GM19397 (cell line): ENCODE results near the gene JAZF1.
"Not testable (repeated sequence)": the region's sequence is repeated elsewhere in the genome, so short reads cannot be mapped to it uniquely, and the experiment has no call there.

Experiments
- ATAC-seq: cut with Tn5 transposase; IDR thresholded peaks from one replicate; pipeline ENCODE4 v1.9.1; 2021; ENCODE audit warnings: mild to moderate bottlenecking, moderate library complexity; ENCODE audit not compliant: unreplicated experiment

Gene JAZF1

DNA sequence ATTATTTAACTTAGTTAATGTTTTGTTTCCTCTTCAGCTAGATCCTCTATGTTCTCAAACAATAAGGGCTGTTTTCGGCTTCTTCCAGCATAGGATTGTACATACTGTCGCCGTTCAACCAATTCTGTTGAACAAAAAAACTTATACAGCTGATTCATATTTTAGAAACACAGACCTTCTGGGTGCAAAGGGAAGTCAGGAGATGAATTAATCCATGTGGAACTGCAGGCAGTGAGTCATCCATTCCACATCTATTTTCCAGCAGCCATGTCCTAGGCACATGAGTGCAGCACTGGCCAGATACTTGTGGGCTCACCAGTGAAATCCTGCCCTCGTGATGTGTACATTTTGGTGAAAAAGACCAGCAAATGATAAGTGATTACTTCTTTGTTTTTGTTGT is 163.2 kb downstream of the JAZF1 start:
- ATAC-seq = no peak

DNA sequence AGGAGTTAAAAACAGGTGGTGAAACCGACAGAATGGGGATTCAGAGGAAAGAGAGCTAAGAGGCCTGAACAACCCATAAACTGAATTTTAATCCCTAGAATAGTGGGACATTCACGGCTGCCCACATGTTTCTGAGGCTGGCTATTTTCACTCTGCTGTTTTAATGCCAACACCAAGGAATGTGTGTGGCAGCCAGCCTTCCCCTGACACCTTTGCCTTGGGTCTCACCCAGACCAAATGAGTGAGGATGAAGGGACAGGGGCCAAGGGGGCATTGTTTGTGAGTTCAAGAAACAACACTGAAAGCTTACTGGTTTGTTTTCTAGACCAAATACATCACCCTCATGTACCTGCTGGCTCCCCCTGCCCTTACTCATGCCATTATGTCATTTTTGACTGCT is 164.3 kb downstream of the JAZF1 start:
- no peak for ATAC-seq

DNA sequence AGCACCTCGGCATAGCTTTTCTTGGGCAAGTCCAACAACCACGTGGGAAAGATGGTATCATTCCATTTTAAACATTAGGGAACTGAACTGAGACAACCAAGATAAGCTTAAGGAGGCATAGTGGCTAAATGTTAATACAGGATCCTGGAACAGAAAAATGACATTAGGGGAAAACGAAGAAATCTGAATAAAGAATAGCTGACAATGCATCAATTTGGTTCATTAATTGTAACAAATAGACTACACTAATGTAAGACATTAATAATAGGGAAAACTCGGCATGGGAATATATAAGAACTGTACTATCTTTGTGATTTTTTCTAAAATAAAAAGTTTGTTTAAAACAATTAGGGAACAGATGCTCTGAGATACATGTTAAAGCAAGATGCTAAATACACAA is 165.4 kb downstream of the JAZF1 start:
- ATAC-seq = no peak

DNA sequence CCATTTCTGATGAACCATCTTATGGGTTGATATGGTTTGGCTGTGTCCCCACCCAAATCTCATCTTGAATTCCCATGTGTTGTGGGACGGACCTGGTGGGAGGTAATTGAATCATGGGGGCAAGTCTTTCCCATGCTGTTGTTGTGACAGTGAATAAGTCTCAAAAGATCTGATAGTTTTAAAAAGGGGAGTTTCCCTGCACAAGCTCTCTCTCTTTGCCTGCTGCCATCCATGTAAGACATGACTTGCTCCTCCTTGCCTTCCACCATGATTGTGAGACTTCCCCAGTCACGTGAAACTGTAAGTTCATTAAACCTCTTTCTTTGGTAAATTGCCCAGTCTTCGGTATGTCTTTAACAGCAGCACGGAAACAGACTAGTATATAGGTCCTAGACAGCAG is 166.3 kb downstream of the JAZF1 start:
- not testable (repeated sequence) for ATAC-seq

DNA sequence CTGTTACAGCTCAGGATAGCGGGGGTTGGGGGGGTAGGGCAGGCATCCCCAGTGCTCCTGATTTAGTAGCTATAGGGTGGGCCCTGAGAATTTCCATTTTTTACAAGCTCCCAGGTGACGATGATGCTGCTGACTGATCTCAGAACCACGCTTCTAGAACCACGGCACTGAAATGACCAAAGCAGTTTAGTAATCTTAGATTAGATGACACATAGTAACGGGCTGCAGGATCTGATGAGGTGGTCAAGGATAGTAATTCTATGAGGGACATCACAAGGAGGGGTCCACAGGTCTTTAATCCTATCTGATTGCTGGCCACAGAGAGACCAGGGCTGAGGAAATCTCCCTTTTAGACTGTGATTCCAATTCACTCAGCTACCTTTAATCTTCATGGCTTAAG is 167.2 kb downstream of the JAZF1 start:
- no peak for ATAC-seq

DNA sequence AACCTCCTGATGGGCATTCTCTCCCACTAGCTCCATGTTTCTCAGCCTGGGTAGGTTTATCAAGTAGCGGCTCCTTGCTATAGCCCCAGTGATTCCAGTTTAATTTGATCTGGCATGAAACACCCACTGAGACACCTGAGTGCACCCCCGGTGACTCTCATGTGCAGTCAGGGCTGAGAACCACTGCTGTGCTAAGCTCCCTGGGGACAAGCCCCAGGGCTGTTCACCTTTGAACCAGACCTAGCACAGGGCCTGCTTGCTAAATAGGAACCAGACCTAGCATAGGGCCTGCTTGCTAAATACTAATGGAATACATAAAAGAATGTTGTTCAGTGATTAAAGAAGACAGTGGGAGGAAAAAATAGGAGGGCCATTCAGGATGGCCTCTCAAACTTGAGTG is 167.6 kb downstream of the JAZF1 start:
- no peak for ATAC-seq

DNA sequence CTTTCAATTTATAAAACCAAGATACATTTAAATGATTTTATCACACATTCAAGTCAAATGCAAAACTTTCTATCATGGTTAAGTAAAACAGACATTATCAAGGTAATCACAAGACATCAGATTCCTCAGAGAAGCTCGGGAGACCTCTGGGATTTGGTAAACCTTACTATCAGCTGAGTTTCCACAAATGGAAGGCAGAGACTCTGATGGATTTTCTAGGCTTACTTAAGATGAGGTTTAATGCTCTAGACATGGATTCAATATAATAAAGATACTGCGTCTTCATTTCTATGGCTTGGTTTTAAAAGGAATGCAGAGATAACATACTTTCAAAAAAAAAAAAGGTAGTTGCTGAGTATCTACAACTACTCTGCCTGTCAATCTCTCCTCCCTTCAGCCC is 171.7 kb downstream of the JAZF1 start:
- no peak for ATAC-seq

DNA sequence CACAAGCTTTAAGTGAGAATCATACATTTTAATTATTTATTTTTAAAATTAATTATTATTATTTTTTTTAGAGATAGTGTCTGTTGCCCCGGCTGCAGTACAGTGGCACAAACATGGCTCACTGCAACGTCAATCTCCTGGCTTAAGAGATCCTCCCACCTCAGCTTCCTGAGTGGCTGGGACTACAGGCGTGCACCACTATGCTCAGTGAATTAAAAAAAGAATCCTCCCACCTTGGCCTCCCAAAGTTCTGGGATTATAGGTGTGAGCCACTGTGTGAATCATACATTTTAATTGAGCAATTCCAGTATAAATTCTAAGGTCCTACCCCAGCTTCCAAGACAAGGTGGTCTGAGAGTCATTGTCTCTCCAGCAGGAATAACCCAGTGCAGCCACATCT is 172.4 kb downstream of the JAZF1 start:
- no peak for ATAC-seq

DNA sequence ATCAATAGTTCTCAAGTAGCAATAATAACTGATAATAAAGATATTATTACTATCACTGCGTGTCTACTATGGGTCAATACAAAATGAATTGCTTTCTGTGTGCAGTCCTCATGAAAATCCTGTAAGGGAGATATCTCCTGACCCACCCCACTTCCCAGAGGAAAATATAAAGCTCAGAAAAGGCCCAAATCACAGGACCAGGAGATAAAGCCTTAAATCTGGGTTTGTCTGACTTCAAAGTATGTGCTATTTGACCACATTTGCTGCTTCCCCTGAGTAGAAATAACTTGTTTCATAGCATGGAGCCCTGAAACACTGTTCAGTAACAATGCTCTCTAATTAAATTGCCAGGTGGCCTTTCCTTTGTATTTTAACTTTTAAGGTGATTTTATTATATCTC is 174.1 kb downstream of the JAZF1 start:
- ATAC-seq = no peak

DNA sequence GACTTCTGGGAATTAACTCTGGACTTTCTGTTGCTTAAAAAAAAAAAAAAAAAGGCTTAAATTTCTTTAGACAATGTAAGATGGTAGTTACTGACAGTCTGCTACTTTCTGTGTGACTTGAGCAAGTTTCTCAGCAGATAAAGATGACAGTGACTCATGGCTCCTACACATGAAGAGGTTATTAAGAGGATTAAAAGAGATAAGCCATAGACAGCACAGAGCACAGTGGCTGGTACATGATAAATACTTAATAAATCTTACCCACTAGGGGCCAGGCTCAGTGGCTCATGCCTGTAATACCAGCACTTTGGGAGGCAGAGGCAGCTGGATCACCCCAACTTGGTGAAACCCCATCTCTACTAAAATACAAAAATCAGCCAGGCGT is 174.8 kb downstream of the JAZF1 start:
- no peak for ATAC-seq

DNA sequence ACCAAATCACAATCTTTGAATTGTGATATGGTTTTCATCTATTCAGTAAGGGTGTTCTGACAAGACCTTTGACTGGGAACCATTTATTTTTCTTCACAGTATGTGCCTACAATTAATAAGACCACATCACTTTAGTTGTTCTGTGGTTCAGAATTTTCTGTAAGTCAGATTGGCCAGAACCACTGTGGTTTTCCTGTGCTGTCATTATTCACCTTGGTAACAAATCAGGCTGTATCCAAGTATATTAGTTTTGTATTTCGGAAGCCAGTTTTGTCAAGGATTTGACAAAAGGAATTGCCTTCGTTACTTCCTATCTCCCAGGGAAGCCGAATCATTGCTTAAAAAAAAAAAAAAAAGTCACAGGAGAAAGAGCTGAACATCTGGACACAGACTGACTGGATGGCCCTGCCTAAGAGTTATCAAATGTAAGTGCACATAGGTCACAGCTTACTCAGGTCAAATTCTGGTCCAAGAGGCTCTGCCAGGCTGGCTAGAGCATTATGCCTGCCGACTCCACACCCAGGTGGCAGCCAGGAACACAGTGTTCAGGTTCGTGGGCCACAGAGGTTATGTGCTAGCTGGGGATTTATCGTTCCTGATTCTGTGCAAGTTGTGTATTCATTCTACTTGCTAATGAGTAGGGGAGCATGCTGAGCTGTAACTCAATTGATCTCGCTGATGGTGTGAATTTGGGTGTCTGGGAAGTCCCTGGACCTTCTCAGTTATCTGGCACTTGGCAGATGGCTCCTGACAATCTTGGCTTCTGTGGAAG is 175.3 kb downstream of the JAZF1 start:
- no peak for ATAC-seq

DNA sequence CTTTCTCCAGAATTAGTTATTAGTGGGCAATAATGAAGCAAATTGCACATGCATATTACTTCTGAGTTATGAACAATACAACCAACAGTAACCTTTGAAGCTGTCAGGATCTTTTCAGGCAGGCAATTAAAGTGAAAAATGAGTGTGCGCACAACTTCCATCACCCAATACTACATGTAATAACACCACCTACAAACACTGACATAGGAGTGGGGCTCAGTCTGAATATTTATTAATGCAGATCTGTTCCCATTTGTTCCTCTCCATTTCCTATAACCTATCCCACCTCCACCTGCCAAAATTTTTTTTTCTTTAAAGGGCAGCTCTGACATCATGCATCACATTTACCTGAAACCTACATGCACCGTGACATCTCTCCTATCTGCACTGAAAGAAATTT is 177.2 kb downstream of the JAZF1 start:
- ATAC-seq = no peak

DNA sequence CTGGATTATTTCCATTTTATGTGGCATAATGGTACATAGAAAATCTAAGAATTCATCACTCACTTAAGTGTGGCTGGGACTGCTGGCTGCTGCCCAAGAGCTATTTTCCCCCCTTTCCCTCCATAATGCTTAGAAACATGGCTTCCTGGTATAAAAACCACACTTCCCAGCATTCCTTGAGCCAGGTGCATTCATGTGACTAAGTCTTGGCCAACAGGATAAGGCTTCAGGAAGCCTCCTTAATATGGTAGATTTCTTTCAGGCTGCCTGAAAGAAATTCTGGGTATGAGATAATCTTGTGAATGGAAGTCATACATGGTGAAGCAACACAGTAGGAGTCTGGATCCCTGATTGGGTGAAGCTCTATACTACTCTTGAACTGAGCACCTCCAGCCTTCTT is 178.0 kb downstream of the JAZF1 start:
- no peak for ATAC-seq

DNA sequence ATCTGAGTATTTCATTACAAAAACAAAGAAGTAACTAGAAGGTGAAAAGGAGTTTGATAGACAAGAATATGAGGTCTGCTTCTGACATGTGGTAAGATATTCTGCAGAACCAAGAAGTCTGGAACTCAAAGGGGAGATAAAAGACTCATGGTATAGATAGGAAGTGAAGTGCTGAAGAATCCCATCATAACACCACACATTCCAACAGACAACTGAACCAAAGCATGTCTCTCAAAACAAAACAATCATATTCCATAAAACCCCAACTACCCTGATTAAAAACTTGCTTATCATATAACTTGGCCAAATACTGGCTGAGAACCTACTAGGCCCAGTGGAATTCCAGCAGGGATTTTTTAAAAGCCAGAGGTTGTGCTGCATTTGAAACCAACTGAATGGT is 178.7 kb downstream of the JAZF1 start:
- ATAC-seq = no peak

DNA sequence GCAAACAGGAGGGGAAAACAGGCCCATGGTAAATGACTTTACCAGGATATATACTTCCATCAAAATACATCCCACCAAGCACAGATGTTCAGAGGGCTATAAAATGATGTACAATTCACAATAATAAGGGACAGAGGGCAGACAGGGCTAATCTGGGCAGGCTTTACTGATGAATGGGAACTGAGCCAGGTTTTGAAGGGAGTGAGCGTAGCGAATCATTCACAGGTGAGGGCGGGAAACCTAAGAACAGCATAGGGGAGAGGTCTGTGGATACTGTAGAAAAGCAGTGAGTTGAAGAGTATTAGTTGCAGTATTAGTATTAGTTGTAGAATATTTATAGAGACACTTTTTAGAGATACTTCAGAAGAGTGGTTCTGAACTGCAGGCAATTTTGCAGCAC is 180.8 kb downstream of the JAZF1 start:
- ATAC-seq = no peak

DNA sequence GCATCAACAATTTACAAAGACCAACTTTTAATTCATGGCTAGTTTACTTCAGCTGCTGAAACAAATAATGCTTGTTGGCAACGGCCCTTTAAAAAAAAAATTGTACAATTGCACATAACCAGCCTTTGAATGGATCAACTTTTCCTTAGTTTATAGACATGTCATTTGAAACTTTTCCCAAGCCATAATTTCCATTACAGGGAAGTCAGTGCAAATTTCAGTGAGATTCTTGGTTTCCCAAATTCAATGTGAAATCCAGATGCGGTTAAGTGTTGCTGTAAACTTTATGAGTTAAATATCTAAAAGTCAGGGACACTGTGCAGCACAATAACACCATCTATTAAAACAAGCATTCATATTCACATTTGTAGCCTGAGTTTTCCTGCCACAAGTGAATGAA is 182.2 kb downstream of the JAZF1 start:
- ATAC-seq = no peak

DNA sequence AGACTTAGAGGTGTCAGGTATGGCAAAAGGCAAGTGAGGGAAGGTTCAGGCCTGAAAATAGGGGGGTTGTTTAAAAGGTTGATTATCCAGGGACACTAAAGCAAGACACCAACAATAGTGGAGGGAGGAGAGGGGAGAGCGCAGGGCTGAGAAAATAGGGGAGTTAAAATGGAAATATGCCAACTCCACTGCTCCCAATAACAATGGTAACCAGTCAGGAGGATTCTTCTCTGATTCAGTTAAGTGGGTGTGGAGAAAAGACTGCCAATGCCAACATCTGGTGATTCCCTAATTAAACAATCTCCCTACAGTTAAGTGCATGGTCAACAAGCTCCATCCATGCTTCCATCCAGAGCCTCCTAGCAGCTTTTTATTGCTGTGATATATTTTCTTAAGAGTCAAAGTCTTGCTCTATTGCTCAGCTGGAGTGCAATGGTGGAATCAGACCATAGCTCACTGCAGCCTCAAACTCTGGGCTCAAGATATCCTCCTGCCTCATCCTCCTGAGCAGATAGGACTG is 183.3 kb downstream of the JAZF1 start:
- no peak for ATAC-seq

DNA sequence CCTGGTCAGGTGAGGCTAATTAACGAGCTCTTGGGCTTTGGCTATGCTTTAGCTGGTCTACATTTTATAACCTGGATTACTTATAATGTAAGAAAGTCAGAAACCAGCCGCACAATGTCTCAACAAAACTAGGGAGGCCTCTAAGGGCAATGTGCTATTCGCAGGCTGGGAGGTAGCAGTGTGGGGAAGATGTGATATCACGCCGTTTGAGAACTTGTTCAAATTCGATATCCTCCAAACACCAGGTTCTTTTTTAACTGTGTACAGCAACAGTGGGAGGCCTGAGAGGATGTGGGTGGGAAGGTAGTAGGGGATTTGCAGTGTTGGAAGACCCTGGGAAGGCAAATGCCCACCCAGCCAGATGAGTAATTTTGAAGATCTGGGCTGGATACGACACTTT is 184.5 kb downstream of the JAZF1 start:
- no peak for ATAC-seq

DNA sequence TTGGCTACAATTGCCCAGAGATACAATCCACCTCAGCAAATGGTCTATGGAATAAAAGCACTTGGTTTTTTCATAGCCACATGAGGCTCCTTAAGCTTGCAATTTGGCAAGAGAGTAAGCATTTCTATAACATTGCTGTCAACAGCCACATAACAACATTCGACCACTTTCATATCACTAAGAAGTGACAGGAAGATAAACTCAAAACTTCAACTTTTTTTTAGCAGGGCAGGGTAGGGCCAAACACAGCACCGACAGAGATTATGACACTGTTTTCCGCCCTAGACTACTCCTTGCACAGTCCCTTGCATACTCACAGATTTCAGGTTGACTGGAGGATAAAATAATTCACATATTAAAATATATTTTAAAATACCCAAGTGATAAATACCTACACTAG is 185.4 kb downstream of the JAZF1 start:
- no peak for ATAC-seq

DNA sequence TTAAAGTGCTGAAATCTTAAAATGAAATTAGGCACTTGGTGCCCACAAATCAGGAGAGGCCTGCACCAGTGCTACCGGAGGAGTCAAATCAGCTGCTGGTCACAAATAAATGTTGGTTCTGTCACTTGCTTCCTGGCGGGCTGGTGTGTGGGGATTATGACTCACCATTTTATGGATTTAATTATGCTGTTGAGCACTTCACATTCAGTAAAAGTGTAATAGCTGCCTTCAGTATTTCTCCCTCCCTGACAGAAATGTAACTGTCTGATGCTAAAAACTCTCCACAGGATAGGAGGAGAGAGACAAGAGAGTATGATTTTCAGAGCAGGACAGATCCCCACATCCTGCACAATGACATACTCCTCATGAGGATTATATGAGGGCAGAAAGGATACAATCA is 186.0 kb downstream of the JAZF1 start:
- no peak for ATAC-seq

DNA sequence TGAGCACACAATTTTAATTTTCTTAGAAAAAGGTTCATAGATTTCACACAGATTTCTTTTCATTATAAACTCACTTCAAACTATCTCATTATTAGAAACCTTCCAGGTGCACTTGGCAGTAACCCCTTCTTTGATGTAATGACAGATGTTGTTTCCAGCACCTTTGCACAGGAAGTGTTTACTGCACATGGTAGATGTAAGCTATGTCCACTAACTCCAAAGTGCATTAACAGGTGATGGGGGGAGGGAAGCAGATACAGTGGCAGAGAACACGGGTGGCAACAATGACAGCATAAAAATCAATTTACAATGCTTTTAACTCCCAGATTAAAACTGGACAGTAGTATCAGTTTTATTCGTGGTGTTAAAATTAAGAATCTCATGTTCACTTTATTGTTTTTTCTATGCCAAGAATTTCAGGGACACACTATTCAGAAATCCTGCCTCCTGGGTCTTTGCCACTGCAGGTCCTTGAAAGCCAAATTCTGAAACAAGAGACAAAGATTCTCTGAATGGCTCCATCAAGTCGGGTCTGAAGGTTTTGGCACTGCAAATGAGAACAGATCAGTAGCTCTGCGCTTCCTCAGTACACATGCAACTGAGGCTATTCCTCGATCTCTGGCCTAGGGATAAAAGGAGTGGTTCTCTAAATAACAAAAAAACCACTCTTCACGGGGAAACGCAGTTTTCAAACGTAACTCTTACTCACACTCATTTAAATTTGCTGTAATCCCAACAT is 187.7 kb downstream of the JAZF1 start:
- ATAC-seq = no peak

DNA sequence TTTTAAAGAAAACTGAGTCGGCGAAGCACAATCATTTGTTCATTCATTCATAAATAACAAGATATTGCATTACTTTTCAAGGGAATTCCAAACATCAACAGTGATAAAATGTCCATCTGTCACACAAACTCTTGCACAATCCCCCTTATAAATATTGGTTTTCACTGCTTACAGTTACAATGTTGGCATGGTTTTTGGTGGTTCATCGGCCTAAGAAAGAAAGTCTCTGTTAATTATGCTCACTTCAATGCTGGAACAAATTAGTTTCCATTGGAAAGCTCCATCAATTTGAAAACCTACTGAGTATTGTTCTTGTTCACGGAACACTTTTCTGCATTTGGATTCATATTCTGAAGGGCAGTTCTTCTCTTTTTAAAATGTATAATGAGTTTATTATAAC is 188.5 kb downstream of the JAZF1 start:
- no peak for ATAC-seq
